GDM1 (cell line): ENCODE measurements around the gene SERPINE2.

Source experiments
- DNase-seq: peaks from one replicate; lab custom pipeline; 2025; lab: John Stamatoyannopoulos, UW

SERPINE2 gene

GRCh38 chr2:224046752-224047151 lies 7.7 kb upstream of the SERPINE2 start:
- DNase-seq = no peak

GRCh38 chr2:224042191-224042696 lies 3.2 kb upstream of the SERPINE2 start:
- DNase-seq = no peak

GRCh38 chr2:224041554-224041953 lies 2.5 kb upstream of the SERPINE2 start:
- DNase-seq = no peak

GRCh38 chr2:224040753-224041152 lies 1.7 kb upstream of the SERPINE2 start:
- no peak for DNase-seq

GRCh38 chr2:224039770-224040440 lies 819 bp upstream of the SERPINE2 start:
- DNase-seq = no peak

GRCh38 chr2:224038830-224039079 lies 331 bp downstream of the SERPINE2 start:
- no peak for DNase-seq

DNA sequence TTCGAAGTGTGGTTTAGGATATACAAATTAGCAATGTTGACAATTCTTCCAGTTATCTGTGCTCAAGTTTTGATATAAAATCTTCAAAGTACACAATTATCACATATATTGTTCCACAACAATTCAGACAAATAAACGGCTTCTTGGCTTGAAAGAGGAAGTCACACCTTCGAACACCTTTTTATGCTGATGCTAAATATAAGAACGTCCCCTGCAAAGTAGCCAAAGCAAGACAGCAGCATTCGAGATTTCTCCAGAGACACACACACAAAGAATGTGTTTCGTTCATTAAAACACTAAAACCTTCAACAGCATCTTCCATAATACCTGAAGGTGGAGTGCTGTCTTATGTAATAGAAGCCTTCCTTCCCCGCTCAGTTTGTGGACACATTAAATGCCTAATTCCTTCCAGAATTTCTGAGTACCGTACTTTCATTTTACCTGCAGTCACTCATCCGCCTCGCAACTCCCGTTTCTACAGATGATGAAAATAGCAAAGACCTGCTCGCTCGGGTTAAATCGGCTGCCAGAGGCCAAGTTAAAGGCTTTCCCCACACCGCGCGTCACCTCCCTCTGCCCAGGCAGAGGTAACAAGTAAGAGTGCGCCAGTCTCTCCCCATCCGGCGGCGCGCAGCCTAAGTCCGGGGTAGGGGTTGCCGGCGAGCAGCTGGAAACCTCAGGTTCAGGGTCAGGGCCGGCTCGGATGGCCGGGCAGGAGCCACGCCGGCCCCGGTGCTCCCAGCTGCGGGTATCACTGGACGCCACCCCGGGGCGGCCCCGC lies 847 bp downstream of the SERPINE2 start:
- DNase-seq = no peak

GRCh38 chr2:224036731-224037361 lies 2.2 kb downstream of the SERPINE2 start:
- no peak for DNase-seq

DNA sequence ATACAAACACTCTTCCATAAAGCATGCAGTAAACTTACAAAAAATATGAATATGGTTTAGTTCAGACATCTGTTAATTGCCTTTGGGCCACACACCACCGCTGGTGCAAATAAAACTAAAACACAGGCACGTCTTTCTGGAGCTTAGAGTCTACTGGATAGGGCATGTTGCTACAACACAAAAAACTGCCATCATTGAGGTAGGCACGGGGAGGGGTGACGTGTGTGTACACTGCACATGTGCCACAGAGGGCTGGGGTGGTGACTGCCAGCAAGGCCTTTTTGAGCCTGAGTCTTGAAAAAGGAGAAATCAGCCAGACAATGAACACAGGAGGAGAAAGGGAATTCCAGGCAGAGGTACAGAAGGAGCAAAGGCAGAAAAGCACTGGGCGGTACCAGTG lies 5.1 kb downstream of the SERPINE2 start:
- no peak for DNase-seq

DNA sequence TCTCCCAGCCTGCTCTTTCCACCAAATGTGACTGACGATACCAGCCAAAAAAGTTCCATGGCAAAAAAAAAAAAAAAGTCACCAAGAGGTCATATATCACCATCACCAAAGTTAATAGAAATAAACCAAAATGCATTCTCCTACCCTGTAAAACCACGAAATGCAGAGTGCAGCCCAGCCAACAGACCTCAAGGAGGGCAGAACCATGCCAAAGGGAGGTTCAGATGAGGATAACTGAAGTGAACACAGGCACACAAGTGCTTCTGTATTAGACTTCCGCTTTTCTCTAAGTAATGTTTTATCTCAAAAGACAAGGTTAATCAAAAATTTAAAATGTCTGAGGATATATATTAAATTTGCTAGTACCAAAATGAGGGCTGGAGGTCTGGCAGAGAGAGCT lies 5.5 kb downstream of the SERPINE2 start:
- DNase-seq = no peak

DNA sequence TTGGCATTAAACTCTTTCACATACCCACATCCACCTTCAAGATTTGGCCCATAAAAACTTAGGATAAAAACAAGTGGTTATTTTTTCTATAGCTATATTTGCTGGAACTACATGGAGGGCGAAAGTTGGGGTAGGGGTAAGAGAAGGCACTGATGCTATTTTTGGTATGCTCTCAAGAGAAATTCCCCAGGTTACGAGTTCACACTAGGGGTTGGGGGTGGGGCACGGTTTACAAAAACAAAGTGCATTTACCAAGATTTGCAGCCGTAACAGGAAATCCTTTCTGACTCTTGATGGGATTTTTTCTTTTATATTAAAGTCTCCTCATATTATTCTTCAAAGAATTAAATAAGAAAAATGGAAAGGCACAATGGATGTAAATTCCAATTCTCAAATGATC lies 6.8 kb downstream of the SERPINE2 start:
- DNase-seq = no peak

- no peak for DNase-seq
Observed at GRCh38 chr2:224031358-224031970, 7.6 kb downstream of the SERPINE2 start.

GRCh38 chr2:224030786-224031185 lies 8.3 kb downstream of the SERPINE2 start:
- no peak for DNase-seq

DNA sequence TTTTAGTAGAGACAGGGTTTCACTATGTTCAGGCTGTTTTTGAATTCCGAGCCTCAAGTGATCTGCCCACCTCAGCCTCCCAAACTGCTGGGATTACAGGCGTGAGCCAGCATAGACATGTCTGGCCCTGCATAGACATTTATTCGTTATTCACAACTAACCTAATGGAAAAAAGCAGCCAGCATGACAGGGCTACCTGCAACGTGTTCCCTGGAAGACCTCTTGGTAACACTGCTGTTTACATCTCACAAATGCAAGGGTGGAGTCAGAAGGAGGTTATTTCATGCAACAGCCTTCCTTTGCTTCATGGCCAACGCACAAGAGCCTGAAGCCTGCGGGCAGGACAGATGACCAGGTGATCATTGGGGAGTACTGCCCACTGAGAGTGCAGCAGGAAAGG lies 9.2 kb downstream of the SERPINE2 start:
- DNase-seq = no peak

GRCh38 chr2:224027931-224028330 lies 11.2 kb downstream of the SERPINE2 start:
- DNase-seq = no peak

GRCh38 chr2:224027070-224027469 lies 12.0 kb downstream of the SERPINE2 start:
- no peak for DNase-seq

- DNase-seq = peak; percentile 88
Observed at GRCh38 chr2:224025874-224026273, 13.2 kb downstream of the SERPINE2 start.

DNA sequence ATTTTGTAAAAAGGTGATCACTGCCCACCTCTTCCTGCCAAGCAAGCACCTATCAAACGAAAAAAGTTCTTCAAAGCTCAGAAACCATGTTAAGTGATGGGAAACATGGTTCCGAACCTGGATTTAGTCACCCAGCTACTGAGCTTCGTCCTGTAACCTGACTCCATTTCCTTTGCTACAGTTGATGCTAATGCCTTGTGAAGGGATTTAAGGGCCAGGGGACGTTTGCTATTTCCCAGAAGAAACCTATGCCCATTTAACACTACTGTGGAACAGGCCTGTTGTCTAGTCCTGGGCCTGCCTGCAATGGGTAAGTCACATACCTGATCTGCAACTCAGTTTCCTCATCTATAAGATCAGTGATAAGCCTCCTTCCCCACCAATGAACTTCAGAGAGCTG lies 14.8 kb downstream of the SERPINE2 start:
- DNase-seq = no peak

DNA sequence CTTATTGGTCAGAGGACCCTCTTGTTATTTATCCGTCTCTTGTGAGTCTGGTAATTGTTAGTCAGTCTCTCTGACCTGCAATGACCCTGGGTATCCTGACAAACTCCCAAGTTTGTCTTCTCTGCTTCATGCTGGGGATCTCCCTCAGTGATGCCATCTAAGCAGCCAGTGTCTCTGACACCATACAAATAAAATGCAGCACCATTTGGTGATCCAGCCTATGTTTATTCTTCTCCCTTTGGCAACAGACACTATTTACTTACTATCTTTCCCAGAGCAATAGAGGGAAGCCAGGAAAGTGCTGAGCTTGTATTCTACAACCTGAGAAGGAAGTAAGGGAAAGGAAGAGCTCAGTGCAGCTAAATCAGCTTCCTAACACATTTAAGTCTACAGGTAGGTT lies 15.9 kb downstream of the SERPINE2 start:
- DNase-seq = no peak

DNA sequence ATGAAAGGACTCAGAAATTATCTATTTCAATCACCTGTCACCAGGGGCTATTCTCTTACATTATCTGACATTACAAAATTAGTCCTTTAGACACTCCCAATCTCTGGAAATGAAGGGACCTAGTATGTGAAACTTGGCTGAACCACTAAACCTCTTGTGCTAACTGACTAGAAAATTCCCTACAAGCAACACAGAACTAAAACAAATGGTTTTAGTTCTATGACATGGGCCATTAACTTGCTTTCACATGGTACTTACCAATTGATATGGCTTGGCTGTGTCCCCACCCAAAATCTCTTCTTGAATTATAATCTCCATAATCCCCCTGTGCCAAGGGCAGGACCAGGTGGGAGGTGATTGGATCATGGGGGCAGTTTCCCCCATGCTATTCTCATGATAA lies 16.6 kb downstream of the SERPINE2 start:
- DNase-seq = no peak

GRCh38 chr2:224020523-224020922 lies 18.6 kb downstream of the SERPINE2 start:
- DNase-seq = no peak

DNA sequence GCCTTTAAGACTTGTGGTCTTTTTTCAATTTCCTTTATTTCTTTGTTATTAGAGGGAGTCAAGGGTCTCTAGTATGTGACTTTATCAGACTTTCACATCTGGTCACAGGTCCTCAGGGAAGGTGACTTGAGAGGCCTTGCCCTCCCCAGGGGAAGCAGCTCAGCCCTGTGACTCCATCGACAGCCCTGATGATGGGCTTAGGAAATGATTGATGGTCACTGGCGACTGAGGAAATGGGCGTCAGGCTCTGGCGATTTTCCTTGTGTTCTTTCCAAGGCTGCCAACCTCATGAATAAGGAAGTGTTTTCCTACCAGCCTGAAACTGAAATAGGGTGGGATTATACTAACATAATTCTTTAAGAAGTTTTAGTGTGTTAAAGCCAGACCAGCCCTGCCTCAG lies 21.1 kb downstream of the SERPINE2 start:
- no peak for DNase-seq

- no peak for DNase-seq
Observed at GRCh38 chr2:224016963-224017362, 22.1 kb downstream of the SERPINE2 start.
